OCI-LY7 (cell line): ENCODE data around the gene GPC2.
A peak's percentile ranks its signal among the peaks of the same experiment; 100 is the strongest.

Experiments
- CTCF ChIP-seq: fragments of 200-600 bp; sonication (generic); conservative IDR thresholded peaks from 2 replicates; pipeline ENCODE4 v1.5.1; 2014; ENCODE audit warnings: mild to moderate bottlenecking, antibody characterized with exemption, low read length, moderate library complexity, mixed read lengths
- EZH2phosphoT487 ChIP-seq: fragments of 200-600 bp; sonication (generic); IDR thresholded peaks from 2 replicates; pipeline ENCODE4 v1.6.1; 2018; ENCODE audit warnings: low read depth, borderline replicate concordance, mild to moderate bottlenecking, mixed run types, antibody characterized with exemption, low read length, moderate library complexity, mixed read lengths

- peak; percentile 81 for TF ChIP-seq CTCF
- TF ChIP-seq EZH2phosphoT487 = no peak
Measured at GRCh38 chr7:100130608-100131453, 46.4 kb downstream of the GPC2 start.
